Neural cell (in vitro differentiated cells): Measurements from ENCODE around the gene POLRMT. TPM values are rescaled to one million over a fixed set of nuclear protein-coding genes. Genes with fewer than 3 reads are reported as not detected.
A peak's percentile ranks its signal among the peaks of the same experiment; 100 is the strongest.

ENCODE experiments used
- H2AFZ ChIP-seq: fragments of 200-600, 300-800 bp; sonication (generic), shearing (Covaris generic); 2 replicates; pipeline ENCODE4 v1.6.0; 2014; ENCODE audit warnings: low read depth, mild to moderate bottlenecking, antibody characterized with exemption, low read length, moderate library complexity
- H3F3A ChIP-seq: fragments of 200-600 bp; shearing (Covaris generic); 2 replicates; pipeline ENCODE4 v1.6.1; 2016; ENCODE audit warnings: mild to moderate bottlenecking, moderate library complexity, mixed read lengths, antibody characterized with exemption, low read length; ENCODE audit not compliant: insufficient read depth, poor library complexity, severe bottlenecking
- H3K27ac ChIP-seq: fragments of 200-600, 300-800 bp; sonication (generic), shearing (Covaris generic); 2 replicates; pipeline ENCODE4 v1.5.1; 2014; ENCODE audit warnings: mild to moderate bottlenecking, low read length, moderate library complexity
- H3K27me3 ChIP-seq: fragments of 300-800, 200-600 bp; sonication (generic), shearing (Covaris generic); 2 replicates; pipeline ENCODE4 v1.6.0; 2014; ENCODE audit warnings: mild to moderate bottlenecking, low read depth, low read length, moderate library complexity; ENCODE audit not compliant: insufficient read depth
- H3K36me3 ChIP-seq: fragments of 300-800, 200-600 bp; sonication (generic), shearing (Covaris generic); 2 replicates; pipeline ENCODE4 v1.5.1; 2014; ENCODE audit warnings: mild to moderate bottlenecking, antibody characterized with exemption, low read length, moderate library complexity; ENCODE audit not compliant: insufficient read depth
- H3K4me2 ChIP-seq: fragments of 300-800, 200-600 bp; sonication (generic), shearing (Covaris generic); 2 replicates; pipeline ENCODE4 v1.6.0; 2014; ENCODE audit warnings: mild to moderate bottlenecking, low read length
- H3K4me3 ChIP-seq: fragments of 300-800, 200-600 bp; sonication (generic), shearing (Covaris generic); 2 replicates; pipeline ENCODE4 v1.5.1; 2014; ENCODE audit warnings: mild to moderate bottlenecking, low read length, moderate library complexity
- H3K79me2 ChIP-seq: fragments of 200-600 bp; shearing (Covaris generic); replicated peaks from 2 replicates; pipeline ENCODE4 v1.6.0; 2014; ENCODE audit warnings: mild to moderate bottlenecking, low read length, moderate library complexity; ENCODE audit not compliant: insufficient read depth
- H3K9ac ChIP-seq: fragments of 300-800, 200-600 bp; sonication (generic), shearing (Covaris generic); 2 replicates; pipeline ENCODE4 v1.6.1; 2016; ENCODE audit warnings: mild to moderate bottlenecking, low read length, mixed read lengths
- H3K9me2 ChIP-seq: fragments of 200-600 bp; shearing (Covaris generic); 2 replicates; pipeline ENCODE4 v1.6.1; 2016; ENCODE audit warnings: mild to moderate bottlenecking, low read length, mixed read lengths; ENCODE audit not compliant: insufficient read depth
- H3K9me3 ChIP-seq: fragments of 200-600, 300-800 bp; sonication (generic), shearing (Covaris generic); 2 replicates; pipeline ENCODE4 v1.6.1; 2016; ENCODE audit warnings: mild to moderate bottlenecking, mixed run types, low read length, moderate library complexity, mixed read lengths
- H4K20me1 ChIP-seq: fragments of 200-600 bp; shearing (Covaris generic); 2 replicates; pipeline ENCODE4 v1.6.1; 2016; ENCODE audit warnings: mild to moderate bottlenecking, mixed run types; ENCODE audit not compliant: insufficient read depth
- CTCF ChIP-seq: fragments of 450-650 bp; IDR thresholded peaks from 2 replicates; pipeline ENCODE4 v1.5.1; 2014; ENCODE audit warnings: antibody characterized with exemption, mild to moderate bottlenecking, moderate library complexity; ENCODE audit not compliant: poor library complexity, severe bottlenecking
- EP300 ChIP-seq: fragments of 450-650 bp; conservative IDR thresholded peaks from 2 replicates; pipeline ENCODE4 v1.6.1; 2014; ENCODE audit warnings: antibody characterized with exemption, mild to moderate bottlenecking, moderate library complexity; ENCODE audit not compliant: poor library complexity, severe bottlenecking
- EZH2 ChIP-seq: fragments of 200-600, 300-800 bp; shearing (Covaris generic), sonication (generic); IDR thresholded peaks from 2 replicates; pipeline ENCODE4 v1.6.1; 2014; ENCODE audit warnings: antibody characterized with exemption, low read length, borderline replicate concordance, mild to moderate bottlenecking; ENCODE audit not compliant: insufficient read depth, poor library complexity, severe bottlenecking
- MXI1 ChIP-seq: fragments of 450-650 bp; conservative IDR thresholded peaks from 2 replicates; pipeline ENCODE4 v1.6.1; 2014; ENCODE audit warnings: antibody characterized with exemption, mild to moderate bottlenecking; ENCODE audit not compliant: poor library complexity, severe bottlenecking
- POLR2AphosphoS5 ChIP-seq: IDR thresholded peaks from 2 replicates; pipeline ENCODE4 v1.6.1; 2012
- RAD21 ChIP-seq: fragments of 450-650 bp; conservative IDR thresholded peaks from 2 replicates; pipeline ENCODE4 v1.6.1; 2014; ENCODE audit warnings: antibody characterized with exemption, mild to moderate bottlenecking, moderate library complexity
- SMC3 ChIP-seq: fragments of 450-650 bp; conservative IDR thresholded peaks from 2 replicates; pipeline ENCODE4 v1.6.1; 2014; ENCODE audit warnings: antibody characterized with exemption, mild to moderate bottlenecking, moderate library complexity; ENCODE audit not compliant: poor library complexity
- TAF1 ChIP-seq: IDR thresholded peaks from 2 replicates; pipeline ENCODE4 v1.6.1; 2012; ENCODE audit warnings: low read depth
- polyA plus RNA-seq: library from polyadenylated mRNA; depleted of rRNA; stranded (reverse); fragments of >200 nt; gene quantifications from 2 replicates; pipeline ENCODE4 v1.2.3, GENCODE V29; 2014
- TF ChIP-seq, protein P1 (sequence below): IDR thresholded peaks from 2 replicates; pipeline ENCODE4 v1.6.1; 2012; ENCODE audit warnings: borderline replicate concordance

The POLRMT gene
- polyA plus RNA-seq, 1 donor from 2014 or later = 28.3 TPM

GRCh38 chr19:662962-663681 is 29.8 kb upstream of the POLRMT start, which contains the start of gene RNF126:
TSS of gene RNF126 (minus strand) at chr19:663214. CDS start at chr19:663121, 93 bp downstream.
- Histone ChIP-seq H3K36me3 (no peaks in the 10 kb centered on the region), H3K9me2 (no peaks in the 10 kb centered on the region), H3K4me3 (peak within 1 kb of the TSS; percentile 91), H3K4me2 (peak within 1 kb of the TSS; percentile 65), H3K27me3 (no peaks in the 10 kb centered on the region), H3K79me2 (peaks cover 38% of the 10 kb centered on the region), H3F3A (no peaks in the 10 kb centered on the region), H4K20me1 (peaks cover 11% of the 10 kb centered on the region), H3K9ac (peak within 1 kb of the TSS; percentile 82), H3K9me3 (no peaks in the 10 kb centered on the region), H3K27ac (peak within 1 kb of the TSS; percentile 74), H2AFZ (peak within 1 kb of the TSS; percentile 30)
- no peak for TF ChIP-seq EZH2
- peak; percentile 72 for TF ChIP-seq POLR2AphosphoS5
- TF ChIP-seq EP300 = peak; percentile 39
- TF ChIP-seq CTCF = no peak
- no peak for TF ChIP-seq RAD21
- peak; percentile 84 for TF ChIP-seq MXI1
- TF ChIP-seq, protein P1, sequence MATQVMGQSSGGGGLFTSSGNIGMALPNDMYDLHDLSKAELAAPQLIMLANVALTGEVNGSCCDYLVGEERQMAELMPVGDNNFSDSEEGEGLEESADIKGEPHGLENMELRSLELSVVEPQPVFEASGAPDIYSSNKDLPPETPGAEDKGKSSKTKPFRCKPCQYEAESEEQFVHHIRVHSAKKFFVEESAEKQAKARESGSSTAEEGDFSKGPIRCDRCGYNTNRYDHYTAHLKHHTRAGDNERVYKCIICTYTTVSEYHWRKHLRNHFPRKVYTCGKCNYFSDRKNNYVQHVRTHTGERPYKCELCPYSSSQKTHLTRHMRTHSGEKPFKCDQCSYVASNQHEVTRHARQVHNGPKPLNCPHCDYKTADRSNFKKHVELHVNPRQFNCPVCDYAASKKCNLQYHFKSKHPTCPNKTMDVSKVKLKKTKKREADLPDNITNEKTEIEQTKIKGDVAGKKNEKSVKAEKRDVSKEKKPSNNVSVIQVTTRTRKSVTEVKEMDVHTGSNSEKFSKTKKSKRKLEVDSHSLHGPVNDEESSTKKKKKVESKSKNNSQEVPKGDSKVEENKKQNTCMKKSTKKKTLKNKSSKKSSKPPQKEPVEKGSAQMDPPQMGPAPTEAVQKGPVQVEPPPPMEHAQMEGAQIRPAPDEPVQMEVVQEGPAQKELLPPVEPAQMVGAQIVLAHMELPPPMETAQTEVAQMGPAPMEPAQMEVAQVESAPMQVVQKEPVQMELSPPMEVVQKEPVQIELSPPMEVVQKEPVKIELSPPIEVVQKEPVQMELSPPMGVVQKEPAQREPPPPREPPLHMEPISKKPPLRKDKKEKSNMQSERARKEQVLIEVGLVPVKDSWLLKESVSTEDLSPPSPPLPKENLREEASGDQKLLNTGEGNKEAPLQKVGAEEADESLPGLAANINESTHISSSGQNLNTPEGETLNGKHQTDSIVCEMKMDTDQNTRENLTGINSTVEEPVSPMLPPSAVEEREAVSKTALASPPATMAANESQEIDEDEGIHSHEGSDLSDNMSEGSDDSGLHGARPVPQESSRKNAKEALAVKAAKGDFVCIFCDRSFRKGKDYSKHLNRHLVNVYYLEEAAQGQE = no peak
- no peak for TF ChIP-seq SMC3
- TF ChIP-seq TAF1 = no peak

DNA sequence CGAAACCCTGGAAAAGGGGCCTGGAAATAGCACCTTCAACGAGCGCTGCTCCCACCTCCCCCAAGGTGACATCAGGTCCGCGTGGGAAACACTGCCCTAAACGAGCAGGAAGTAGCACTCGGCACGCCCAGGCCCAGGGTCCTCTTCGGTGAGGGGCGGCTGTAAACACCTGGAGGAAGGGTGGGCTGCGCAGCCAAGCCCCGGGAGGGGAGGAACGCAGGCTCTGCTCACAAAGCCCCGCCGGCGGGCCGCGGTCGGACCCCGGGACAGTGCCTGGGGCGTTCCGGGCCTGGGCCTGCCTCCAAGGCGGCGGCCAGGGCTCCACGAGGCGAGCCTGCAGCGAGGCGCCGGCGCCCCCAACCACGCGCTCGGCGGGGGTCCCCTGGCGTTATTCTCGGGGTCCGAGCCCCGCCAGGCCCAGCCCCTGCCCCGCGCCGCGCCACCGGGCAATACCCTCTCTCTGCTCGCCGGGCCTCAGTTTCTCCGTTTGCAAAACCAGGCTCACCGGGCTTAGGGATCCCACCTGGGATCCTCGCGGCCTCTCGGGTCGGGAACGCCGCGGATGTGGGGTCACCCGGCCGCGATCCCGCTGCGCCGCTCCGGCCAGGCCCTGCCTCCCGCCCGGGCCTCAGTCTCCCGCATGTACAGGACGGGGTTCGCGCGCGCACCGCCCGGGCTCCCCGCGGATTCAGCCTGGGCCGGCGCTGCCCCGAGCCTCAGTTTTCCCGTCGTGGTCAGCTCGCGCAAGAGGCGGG is 29.0 kb upstream of the POLRMT start:
- no peak overlapping the region for H2AFZ ChIP-seq
- H3K4me2 ChIP-seq = peak overlapping the region; percentile 65
- H3K9ac ChIP-seq = peak overlapping the region; percentile 82
- H3K9me2 ChIP-seq = no peaks in the 10 kb centered on the region
- H4K20me1 ChIP-seq = peaks cover 11% of the 10 kb centered on the region
- H3K36me3 ChIP-seq = no peaks in the 10 kb centered on the region
- H3K4me3 ChIP-seq = peak overlapping the region; percentile 91
- H3K27ac ChIP-seq = peak overlapping the region; percentile 28
- no peaks in the 10 kb centered on the region for H3K9me3 ChIP-seq
- peaks cover 45% of the 10 kb centered on the region for H3K79me2 ChIP-seq
- no peaks in the 10 kb centered on the region for H3F3A ChIP-seq
- no peaks in the 10 kb centered on the region for H3K27me3 ChIP-seq
- TF ChIP-seq POLR2AphosphoS5 (no peak), EP300 (no peak), RAD21 (no peak), TAF1 (no peak), MXI1 (no peak), CTCF (no peak), EZH2 (no peak), SMC3 (no peak)
- TF ChIP-seq, protein P1 = no peak
